Stimulated activated CD8-positive, alpha-beta memory T cell treated with anti-CD3 and anti-CD28 coated beads, Interleukin-15, amount 100 ng/mL, for 4 hours (primary cell): Measurements from ENCODE around the gene RAB31.

ENCODE experiments used
- DNase-seq, 2 donors: peaks; one replicate each; pipeline ENCODE4 v3.0.0-alpha.2; 2020; ENCODE audit warnings: low read depth in 2 of 2

RAB31 gene

DNA sequence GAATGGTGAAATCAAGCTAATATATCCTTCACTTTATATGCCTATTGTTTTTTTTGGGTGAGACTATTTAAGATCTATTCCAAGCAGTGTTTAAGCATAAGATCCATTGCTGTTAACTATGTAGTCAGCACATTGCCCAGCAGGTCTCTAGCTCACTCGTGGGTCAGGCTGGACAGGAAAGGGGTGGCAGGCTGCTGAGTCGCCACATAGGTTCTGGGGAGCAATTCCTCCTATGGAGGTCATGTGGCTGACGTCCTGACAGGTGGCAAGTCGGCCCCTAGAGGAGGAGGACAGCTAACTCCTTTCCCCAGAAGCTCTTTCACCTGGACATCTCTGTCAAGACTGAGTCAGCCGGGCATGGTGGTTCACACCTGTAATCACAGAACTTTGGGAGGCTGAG lies 13.9 kb upstream of the RAB31 start:
- no peak for DNase-seq

DNA sequence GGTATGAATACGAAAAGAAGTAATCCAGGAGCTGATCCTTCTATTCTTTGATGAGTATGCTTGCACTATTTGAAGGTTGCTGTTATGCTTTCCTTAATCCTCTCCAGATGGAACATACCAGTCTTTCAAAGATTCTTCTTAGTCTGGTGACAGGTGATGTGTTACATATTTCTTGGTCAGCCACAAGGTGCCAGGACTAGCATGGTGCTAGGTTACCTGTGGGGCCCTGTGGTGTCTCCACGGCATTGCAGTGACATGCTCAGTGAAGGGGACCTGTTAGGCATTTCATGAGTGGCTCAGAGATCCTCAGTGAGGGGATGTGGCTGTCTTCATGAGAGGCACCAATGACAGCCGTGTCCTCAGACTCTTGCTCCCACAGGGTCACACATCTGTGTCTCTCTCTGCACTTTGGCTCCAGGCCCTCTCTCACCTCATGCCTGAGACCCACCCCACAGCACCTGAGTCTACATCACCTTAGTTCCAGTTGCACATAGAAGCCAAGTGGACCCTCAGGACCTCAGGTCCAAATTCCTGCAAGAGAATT lies 13.1 kb upstream of the RAB31 start:
- no peak for DNase-seq

DNA sequence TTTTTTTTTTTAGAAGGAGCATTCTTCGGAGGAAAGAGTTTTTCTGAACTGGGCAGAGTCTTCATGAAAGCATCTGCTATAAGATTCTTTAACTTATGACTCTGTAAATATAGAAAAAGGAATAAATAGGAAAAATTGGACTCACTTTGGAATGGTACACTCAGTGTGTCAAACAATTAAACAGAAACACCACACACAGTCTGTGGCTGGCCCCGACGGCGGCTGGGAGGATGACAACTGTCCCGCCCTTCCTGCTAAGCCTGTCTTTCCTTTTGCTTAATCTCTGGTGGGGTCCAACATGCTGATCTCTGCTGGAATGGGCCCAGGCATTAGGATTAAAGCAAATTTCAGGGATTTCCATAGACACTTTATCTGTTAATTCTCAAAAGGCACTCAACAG lies 12.5 kb upstream of the RAB31 start:
- DNase-seq, result no peak

DNA sequence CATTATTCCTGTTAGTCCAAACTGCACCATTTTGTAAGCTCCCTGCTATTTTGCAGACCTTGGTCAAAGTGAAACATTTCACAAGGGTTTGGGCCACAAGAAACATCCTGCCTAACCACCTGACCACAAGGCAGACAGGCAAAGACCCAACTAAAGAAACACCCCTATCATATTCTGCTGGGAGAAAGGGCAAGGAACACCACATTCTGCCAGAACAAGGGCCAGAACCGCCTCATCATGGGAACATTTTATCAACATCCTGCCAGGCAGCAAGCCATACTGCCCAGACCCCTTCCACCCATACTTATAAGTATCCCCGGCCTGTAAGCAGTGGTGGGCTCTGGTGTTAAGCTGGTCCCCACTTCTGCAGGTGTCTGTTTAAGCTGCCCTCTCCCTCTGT lies 12.0 kb upstream of the RAB31 start:
- DNase-seq, result no peak

DNA sequence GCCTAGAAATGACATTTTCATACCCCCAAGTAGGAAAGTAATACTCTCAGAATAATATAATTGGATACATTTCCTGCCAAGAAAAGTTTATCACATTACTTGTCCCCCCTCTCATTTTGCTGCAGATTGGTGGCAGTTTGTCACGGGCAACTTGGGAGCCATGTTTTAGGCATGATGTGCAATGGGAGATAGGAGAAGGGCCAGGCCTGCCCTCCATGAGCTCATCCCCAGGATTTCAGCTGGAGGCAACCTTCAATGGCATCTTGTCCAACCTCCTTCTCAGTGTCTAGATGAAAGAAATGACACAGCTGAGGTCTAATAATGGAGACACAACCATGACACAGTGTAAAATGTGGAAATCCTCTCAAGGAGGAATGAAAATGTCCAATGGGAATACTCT lies 11.4 kb upstream of the RAB31 start:
- DNase-seq, result no peak

DNA sequence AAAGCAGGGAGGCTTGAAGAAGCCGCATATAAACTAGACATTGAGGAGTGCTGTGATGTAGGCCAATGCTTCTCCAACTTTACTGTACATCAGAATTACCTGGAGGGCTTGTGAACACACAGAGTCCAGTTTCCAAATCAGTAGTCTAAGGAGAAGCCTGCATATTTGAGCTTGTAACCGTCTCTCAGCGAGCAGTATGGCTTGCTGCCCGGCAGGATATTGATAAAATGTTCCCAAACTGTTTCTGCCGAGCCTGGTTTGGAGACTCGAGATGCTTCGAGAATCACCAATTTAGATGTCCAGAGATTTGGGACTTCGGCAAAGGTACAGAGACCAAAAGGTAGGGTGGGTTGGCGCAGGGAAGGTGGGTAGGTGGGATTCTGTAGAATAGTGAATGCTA lies 11.0 kb upstream of the RAB31 start:
- no peak for DNase-seq

DNA sequence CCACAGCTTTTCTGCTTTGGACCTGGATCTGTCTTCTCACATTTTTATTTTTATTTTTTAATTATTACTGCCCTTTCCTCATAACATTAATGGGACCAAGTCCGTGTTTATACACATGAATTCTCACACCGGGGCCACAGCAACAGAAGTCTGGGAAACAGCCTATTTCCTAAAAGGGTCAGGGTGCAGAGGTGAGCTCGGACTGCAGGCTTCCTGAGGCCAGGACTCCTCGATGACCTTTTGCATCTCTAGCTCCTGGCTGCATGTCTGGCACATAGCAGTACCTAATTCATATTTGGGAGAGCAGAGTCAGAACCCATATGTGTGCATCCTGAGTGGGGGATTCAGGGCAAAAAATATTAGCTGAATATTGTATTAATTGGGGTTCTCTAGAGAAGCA lies 9.6 kb upstream of the RAB31 start:
- DNase-seq, result no peak

DNA sequence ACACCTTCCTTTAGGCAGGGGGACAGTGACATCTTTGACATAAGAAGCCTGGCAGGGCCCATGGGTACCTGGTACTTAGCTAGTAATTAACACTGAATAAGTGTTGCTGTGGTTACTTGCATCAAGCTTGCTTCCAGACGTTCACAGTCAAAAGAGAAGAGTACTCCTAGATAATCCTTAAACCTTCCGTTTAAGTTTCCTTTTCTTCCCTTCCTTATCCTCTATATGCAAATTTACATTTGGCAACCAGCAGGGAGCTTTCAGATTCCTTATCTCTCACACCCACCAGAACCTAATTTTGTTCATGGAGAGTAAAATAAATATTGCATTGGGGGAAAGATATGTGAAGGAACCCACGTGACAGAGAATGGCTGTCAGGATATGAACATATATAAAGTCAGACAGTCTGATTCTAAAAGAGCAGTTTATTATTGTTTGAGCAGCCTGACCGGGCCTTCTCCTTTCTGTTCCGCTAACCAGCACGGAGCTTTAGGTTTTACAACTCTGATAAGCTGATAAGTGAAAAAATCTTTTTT lies 7.8 kb upstream of the RAB31 start:
- no peak for DNase-seq

DNA sequence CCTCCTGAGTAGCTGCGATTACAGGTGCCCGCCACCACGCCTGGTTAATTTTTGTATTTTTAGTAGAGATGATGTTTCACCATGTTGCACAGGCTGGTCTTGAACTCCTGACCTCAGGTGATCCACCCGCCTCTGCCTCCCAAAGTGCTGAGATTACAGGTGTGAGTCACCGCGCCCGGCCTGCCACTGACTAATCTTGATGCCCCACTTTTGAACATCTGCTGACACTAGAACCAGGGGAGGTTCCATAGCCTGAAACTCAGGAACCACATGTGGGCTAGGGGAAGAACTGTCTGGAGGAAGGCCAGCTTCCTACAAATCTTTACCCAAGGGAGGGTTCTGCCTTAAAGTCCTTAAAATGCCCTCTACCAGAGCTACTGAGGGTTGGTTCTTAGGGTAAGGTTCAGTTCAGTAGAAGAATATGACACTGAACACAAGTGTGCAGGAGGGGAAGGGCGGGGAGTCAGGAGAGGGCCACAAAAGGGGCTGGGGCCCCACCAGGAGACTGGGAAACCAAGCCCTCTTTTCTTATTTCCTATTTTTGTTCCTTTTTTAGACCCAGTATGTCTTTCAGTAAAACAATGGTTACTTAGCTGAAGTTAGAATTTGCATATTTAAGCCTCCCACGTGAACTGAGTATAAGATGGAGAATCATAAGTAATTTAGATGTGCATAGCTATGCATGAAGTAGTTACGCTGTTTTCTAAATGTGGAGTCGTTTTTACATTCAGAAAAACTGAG lies 6.3 kb upstream of the RAB31 start:
- no peak for DNase-seq

DNA sequence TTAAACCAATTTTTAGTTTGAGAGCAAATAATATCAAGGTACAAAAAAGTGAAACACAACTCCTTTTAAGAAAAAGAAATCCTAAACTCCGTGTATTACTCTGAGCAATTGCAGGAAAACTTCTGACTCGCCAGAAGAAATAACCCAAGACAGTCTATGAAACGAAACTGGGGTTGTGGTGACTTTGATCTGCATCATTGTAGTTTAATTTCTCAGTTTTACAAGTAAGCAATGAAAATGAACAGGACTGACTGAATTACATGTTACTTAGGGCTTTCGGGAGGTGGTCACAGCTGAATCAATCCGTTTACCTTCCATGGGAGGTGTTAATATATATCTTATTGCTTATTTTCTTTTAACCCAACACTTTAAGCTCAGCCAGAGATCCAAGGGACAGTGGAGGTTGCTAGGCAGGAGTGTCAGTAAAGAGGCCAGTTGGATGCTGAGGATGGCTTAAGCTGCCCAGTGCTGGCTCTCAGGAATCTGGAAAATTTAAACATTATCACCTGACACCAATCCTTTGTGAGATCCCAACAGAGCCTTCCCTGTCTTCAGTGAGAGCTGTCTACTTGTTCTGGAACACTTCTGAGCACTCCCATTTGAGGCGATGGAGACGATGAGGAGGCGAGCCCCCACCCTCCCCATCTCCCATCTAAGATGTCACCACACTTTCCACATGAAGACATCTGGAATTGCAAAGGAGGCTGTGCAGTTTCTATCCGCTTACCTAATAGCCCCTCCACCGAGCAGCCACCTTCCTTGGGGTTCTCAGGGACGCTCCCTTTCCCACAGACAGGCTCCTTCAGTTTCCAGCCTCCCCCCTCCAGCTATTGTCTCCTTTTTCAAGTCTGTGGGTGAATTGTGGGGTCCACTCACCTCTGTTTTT lies 3.6 kb upstream of the RAB31 start:
- DNase-seq, result no peak

DNA sequence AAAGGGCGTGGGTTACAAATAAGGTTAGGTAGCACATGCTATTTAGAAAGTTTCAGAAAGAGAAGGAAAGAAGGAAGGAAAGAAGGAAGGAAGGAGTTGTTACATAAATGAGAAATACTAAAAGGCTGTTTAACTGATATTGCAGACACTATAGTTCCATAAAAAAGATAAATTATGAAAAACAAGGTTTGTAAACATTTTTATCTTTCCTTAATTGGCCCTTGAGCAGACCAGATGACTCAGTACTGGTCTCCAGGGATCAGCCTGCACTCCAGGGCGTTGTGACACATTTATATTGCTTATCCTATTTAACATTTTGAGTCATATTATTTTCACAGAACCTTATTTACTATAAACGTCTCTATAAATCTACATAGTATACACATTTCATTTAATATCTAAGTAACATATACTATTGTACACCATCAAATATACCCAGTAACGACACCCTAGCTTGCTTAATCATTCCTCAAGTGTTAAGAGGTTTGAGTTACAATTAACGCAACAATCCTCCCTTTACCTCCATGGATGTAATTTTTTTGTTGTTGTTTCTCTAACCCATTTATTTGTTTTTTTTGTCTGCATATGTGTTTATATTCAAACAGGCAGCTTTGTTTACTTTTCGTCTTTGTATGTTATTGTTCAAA lies 2.8 kb upstream of the RAB31 start:
- DNase-seq, result no peak

DNA sequence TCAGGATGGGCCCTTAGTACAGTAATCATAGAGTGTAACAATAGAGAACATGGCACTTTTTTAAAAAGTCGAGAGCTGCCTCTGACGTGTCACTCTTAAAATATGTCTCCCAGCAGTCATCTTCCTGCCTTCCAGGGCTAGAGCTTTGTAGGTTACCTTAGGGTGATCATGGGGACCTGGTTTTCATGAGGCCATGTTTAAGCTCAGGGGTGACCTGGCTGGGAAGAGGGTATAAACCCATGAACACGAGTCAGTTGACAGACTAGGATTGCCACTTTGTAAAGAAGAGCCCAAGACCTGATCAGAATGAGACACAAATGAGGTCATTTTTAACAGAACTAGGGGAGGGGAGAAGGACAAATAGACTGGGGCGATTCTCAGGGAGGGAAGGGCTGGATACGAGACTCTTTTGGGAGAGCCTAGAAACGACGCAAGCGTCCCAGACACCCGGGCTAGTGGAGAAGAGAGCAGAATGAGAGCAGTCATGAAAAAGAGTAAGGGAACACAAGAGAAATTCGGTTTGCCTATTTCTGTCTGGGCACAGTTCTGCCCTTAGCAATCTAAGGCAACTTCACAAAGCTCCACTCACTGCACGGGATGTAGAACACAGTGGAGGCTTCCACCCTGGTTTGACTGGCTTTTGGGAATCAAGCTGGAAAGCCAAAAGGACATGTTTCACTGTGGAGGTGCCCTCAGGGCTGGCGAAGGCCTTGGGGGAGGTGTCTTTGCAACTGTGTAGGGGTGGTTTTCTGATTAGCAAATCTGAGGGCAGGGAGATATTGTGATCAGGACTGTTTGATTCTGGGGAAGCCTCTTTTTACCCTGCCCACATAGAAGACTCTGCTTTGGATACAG lies 1.8 kb upstream of the RAB31 start:
- no peak for DNase-seq

DNA sequence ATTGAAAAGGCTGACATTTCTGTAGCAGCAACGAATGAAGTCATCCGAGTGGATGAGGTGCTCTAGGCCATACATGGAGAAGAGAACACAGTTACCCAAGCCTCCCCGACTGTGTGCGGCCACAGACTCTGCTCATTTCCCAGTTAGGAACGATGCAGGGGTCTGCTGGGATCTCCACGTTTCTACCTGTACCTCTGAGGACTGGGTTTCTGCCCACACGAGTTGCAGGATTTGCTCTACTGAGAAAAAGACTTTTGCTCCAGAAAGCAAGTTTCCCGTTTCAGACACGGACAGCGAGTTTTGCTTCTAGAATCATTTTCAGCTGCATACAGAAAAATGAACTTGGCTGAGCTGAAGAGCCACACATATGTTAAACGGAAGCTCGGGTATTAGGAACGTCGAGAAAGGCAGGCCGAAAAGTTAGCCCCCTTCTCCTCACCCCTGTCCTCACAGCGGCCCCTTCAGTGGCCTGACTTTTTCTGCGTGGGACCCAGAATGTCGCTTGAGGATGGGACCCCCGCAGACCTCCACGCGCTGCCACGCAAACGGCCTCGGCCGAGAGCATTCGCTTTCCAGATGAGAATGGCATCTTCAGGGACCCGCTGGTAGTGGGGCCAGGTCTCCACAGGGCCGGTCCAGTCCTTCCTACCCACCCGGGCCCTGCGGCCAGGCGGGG lies 582 bp upstream of the RAB31 start:
- DNase-seq, result no peak

DNA sequence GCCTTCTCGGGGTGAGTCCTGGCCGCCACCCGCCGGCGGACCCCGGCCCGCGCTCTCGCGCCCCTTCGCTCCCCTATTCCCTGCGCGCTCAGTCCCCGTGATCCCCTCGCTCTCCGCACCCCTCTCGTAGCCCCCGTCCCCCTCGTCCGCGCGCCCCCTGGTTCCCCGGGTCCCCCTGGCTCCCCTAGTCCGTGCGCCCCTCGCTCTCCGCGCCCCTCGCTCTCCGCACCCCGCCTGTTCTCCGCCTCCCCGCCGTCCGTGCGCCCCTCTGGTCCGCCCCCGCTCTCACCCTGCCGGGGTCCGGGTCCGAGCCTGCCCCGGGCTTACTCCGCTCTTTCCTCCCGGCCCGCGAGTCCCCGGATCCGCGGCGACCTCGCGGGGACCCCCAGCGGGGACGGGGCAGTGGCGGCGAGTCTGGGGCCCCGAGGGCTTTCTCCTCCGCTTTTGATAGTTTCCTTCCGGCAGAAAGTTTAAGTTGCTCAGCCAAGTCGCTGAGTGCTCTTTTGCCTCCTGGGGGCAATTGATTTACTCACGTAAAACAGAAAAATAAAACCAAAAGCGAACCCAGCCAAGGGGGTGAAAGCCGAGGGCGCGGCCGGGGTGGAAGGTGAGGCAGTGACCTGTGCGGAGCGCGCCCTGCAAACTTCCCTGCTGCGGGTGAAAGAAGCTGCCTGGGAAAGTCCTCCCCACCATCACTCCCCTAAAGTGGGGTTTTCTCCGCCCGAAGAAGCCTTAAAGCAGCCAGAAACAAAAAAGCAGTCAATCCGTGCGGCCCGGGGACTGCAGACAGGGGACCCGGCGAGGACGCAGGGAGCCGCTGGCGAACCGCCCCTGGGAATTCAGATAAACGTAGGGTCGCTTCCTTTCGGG lies 568 bp downstream of the RAB31 start:
- DNase-seq, result no peak

DNA sequence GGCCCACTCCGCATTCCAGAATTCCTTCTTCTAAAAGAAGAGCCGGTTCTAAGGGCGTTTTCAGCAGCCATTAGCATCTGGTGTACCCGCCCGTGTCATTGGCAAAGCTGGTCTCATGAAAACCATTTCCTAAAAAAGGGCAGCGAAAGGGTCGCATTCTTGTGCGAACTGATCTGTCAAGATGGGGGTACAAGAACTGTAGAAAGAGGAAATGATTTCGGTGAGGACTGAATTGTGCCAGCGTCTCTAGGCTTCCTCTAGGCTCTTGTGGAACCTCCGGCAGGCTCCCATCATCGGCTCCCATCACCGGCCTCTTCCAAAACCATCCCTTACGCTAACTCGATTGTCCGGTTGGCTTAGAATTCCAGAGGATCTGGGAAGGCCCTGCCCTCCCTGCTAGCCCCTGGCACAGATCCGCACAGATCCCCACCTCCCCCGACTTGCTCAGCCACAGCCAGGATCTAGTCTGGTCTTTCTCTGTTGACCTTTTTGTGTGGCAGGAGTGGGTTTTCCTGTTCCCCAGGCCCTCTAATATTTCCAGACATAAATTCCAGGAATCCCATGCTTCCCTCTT lies 1.3 kb downstream of the RAB31 start:
- no peak for DNase-seq

DNA sequence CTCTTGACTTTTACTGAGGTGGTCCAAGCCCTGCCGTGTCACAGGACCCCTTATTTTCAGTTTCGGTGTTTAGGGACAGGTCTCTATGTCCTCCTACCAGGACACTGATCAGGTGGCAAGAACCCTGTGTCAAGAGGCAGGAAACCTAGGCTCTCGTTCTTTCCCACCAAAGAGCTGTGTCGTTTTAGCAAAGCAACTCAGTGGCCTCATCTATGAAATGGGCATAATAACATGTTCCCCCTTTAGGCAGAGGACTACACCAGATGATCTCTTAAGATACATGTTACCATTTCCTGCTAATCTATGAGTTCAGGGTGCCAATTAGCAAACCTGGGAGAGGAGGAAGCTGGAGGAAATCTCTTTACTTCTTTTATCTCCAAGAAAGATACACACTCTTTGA lies 1.9 kb downstream of the RAB31 start:
- DNase-seq, result no peak

DNA sequence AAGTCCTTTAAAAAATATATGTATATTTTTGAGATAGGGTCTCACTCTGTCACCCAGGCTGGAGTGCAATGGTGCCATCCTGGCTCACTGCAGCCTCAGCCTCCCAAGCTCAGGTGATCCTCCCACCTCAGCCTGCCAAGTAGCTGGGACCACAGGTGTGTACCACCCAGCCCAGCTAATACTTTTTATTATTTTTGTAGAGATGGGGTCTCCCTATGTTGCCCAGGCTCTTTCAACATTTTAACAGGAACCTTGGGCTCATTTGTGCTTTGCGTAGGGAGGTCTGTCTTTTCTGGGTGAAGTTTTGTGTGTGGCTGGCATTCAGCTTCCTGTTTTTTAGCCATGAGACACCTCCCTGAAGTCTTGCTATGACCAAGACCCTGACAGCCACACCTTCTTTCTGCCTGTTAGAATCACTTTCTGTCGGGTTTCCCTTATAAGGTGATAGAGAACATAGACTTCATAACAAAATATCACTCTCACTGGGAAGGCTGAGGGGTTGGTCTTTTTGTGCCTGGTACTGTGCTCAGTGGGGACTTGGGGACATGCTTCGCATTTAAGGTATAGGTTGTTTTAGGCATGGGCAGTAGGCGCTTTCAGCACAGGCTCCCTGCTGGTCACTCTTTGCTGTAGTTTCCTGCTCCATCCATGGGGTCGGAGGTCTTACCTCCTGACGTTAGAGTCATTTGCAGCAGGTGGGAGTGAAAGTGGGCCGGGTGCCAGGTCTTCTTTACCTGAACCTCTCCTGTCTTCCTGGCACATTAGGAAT lies 3.4 kb downstream of the RAB31 start:
- no peak for DNase-seq

DNA sequence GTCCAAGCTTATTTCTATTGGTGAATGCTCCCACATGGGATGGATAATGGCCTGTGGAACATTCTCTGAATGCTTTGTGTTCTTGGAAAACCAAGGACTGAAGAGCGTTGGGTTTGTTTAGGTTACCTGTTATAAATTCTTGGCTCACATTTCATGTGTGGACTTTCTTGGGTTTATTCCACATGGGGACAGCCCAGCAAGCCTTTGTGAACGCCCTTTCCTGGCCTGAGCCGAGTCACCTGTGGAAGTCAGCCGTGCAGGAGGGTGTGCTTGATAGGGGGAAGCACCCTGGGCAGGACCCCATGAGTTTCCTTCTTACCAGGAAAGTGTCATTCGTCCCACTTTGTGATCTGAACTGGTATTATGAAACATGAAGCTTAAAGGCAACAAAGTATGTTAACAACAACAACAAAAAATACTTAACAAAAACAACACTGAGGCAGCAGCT lies 4.1 kb downstream of the RAB31 start:
- DNase-seq, result no peak

DNA sequence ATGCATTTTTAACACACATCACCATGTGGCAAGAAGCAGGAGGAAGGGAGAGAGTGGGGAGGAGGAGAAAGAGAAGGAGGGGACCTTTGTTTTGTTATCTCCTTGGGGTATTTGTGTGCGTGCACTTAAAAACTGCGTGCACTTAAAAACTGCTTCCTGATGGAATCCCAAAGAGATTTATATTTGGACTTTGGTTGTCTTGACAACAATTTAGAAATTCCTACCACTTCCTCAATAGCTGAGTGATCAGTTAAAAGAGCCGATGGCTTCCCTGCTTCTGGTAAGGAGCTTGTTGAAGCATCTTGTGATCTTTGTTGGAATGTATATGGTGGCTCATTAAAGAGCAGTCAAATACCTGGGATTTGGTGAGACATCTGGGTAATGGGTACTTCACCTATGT lies 4.5 kb downstream of the RAB31 start:
- no peak for DNase-seq
